GM19438 (cell line): ENCODE measurements around the gene OPN5.

Source experiments
- ATAC-seq: cut with Tn5 transposase; IDR thresholded peaks from one replicate; pipeline ENCODE4 v1.9.1; 2021; ENCODE audit warnings: low read depth; ENCODE audit not compliant: unreplicated experiment

The OPN5 gene

GRCh38 chr6:47787620-47788497 lies 6.0 kb downstream of the OPN5 start:
- ATAC-seq = peak; percentile 95

DNA sequence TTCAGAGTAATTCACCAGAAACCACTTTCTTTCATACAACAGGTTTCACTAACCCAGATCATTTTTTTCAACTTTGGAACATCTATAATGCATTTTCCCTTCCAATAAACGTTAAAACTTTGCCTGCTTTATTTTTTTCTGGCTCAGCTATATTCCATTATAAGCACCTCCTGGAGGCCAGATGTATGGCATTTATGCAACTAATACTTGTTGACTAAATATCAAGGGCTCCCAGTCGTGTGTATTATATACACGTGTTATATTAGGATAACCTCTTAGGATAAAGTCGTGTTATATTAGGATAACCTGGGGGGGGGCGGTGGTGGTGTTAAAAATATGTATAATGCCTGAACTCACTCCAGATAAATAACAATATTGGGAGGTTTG lies 6.7 kb downstream of the OPN5 start:
- no peak for ATAC-seq

DNA sequence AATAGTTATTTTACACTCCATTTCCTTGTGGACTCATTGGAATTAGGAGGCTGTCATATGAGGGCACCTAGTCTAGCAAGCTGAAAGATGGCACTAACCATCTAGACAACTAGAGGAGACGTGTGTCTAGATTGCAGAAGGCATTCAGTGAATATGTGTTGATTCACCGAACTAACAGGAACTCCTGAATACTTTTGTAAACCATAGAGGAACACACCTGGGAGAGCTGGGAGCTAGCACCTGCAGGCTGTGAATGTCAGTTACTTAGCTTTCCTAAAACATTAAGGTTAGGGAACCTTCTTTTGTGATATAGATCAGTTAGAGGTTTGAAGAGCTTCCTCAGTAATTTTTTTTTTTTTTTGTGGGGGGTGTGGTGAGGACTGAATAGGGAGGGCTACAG lies 7.7 kb downstream of the OPN5 start:
- ATAC-seq = no peak

DNA sequence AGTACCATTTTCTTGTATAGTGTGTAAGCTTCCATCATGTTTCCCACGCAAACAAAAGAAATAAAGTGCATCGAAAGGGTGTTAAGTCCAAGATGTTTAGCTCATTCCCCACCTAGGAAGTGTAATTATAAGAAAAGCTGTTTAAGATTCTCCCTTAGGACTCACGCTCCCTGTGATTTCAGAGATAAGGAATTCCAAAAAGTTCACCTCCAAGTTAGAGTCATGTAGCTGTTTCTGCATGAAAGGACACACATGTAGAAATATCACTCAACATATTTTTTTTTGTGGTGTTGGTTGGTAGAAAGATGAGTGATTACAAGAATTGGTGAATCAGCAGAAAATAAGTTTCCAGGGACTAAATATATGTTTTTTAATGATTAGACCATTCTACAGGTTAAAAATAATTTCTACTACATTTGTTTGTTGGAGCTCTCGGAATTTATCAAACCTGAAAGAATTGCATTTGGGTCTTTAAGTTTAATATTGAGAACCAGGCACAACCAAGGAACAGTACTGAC lies 10.4 kb downstream of the OPN5 start:
- no peak for ATAC-seq

DNA sequence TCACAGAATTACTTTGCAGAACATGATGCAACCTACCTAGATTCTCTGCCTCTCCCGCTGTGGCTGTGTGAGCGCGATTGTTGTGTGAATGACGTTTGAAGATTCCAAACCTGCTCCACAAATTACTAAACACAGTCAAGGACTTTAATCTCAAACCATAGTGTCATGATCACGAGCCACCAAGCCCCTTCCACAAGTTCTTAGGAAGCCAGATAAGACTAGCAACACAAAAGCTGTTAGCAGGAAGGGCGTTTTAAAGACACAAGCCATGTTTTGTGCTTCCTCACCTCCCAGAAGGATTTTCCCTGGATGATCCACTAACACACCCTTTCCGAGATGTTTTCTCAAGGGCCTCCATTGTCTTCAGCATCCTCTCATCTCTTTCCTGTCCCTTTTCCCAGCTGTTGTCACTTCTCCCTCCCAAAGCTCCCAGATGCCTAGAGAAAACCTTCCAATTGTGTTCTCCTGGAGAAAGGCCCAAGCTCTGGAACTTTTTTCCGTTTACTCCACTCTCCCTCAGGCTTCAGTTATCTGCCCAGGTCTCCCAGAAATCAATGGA lies 12.8 kb downstream of the OPN5 start:
- ATAC-seq = no peak

DNA sequence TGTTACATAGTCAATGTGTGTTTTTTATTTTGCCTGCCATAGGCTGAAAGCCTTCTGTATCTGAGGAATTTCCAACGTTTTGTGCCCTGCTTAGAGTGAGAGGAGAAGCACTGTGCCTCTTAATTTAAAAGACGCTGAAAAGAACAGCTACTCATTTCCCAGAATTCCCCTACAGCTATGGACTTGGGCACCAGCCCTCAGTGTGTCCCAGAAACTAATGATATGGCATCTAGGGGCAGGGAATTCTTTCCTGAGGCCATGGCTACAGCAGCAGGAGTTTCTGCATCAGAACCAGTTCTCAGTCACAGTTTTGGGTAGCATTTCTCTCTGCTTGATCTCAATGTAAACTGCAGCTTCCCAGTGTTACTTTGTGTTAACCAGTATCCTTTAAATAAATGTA lies 20.2 kb downstream of the OPN5 start:
- no peak for ATAC-seq

DNA sequence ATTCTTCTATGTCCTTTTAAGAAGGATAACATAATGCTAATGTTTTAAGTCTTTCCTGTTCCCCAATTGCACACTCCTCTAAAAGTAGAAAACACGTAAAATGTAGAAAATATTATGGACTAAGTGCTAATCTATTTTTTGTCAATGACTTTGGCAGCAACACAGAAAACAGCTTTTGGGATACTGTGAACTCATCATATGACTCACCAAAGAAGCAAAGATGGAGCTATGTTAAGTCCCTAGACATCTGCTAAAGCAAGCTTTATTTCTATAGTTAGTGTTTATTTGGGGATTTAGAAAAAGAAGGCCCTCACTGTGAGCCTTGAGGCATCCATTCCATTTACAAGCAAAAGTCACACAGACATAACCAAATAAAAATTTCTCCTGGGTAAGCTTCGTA lies 23.0 kb downstream of the OPN5 start:
- no peak for ATAC-seq

DNA sequence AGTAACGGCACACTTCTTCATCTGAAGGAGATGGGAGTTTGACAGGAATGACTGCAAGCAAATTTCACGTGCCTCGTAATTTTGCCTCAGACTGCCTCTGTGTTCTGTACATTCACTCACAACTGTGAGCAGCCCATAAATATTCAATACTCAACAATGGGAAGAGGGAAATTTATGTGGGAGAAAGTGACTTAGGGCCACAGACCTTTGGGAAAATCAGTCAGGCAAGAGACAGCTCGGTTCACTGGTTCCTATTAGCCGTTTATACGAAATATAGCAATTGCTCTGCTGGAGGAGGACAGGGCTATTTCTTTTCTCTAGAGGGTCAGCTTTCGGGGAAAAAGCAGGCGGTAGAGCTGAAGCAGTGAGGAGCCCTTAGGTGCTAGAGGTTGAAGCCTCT lies 28.0 kb downstream of the OPN5 start:
- ATAC-seq = no peak

GRCh38 chr6:47810885-47811284 lies 29.1 kb downstream of the OPN5 start:
- no peak for ATAC-seq

DNA sequence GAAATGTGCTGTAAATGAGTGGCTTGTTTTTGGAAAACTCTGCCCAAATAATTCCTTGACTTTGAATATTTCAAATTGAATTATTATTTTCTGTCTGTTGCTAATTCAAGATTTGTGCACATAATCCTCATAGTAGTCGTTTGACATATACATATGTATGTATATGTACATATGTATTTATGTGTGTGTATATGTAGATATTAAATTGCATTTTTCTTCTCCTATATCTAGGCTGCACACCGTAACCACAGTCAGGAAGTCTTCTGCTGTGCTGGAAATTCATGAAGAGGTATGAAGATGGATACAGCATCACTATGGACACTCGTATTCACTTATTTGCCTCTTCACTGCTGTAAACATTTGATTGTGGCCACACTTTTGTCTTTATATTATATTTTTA lies 29.6 kb downstream of the OPN5 start:
- no peak for ATAC-seq

DNA sequence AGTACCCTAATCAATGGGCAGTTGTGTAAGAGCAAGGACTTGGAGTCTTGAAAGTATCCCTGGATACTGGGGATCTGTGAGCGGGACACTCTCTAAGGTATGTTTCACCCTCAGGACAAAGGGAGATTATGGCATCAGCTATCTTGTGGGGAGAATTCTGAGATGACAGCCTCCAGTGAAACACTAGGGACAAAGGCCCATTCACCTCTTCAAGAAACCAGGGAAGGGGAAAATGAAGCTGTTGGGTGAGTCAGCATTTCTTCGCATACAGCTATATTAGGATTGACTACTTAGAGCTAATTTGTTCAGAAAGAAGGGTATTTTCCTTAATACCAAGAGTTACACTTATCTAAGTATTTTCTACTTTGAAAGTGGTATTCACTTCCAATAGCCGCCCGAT lies 35.9 kb downstream of the OPN5 start:
- ATAC-seq = no peak

- no peak for ATAC-seq
Measured at GRCh38 chr6:47819461-47819860, 37.6 kb downstream of the OPN5 start.

DNA sequence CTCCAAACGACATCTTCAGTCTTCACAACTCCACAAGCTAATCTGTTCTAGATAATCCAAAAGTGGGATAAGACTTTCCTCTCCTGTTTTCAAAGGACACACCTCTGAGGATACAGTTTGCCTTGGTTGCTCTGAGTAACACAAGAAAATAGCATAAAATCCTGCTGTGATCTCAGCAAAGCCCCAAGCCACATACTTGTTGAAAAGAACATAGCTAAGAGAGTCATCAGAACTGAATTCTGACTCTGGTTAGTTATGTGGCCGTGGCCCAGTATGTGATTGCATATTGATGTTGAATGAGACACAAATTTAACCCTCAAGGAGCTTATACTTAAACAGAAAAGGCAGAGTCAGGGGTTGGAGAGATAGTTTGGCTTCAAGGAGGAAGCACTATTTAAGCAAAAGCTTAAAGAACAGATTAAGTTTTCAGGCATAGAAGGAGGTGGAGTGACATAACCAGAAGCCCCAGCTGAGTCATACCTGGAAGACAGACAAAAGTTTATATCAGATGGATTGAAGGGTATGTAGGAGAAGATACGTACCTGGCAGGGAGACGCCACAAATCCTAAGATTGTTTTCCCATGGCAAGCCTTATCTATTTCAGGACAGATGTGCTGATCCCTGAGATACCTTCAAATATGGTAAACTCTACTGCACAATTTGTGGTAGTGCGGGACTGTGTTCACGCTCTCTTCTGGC lies 41.2 kb downstream of the OPN5 start:
- no peak for ATAC-seq

GRCh38 chr6:47832386-47833100 lies 50.7 kb downstream of the OPN5 start:
- ATAC-seq = no peak

DNA sequence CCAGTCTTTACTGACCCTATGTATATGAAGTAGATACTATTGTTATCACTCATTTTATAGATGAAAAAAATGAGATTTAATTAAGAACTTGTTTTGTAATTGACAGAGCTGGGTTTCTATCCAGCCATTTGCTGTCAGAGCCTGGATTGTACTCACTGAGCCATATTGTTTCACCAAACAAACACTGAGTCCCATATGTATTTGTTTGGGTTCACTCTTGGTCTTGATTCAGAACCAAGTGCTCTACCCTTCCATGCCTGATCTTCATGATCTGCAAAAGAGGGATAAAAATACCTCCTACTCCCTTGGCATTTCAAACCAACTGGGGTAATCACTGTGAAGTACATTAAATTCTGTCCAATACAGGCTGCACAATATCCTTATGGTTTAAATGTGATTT lies 52.4 kb downstream of the OPN5 start:
- ATAC-seq = no peak

- no peak for ATAC-seq
Measured at GRCh38 chr6:47836046-47836445, 54.2 kb downstream of the OPN5 start.

DNA sequence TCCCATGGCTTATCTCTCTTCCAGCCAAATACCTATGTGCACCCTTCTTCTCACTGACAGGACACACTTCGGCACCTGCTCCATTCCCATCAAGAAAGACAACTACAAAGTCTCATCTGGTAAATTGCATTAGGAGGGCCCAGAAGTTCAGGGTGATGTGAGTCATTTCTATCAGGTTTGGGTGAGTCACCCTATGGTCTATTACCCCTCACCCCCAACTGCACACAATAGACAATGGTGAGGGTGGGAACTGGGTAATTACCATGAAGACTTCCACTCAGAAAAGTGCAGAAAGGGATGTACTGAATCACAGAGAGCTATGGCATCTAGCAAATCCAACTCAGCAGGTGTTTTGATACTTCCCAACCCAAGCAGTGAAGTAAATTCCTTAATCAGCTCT lies 54.8 kb downstream of the OPN5 start:
- no peak for ATAC-seq

GRCh38 chr6:47839645-47840044 lies 57.8 kb downstream of the OPN5 start:
- ATAC-seq = no peak

DNA sequence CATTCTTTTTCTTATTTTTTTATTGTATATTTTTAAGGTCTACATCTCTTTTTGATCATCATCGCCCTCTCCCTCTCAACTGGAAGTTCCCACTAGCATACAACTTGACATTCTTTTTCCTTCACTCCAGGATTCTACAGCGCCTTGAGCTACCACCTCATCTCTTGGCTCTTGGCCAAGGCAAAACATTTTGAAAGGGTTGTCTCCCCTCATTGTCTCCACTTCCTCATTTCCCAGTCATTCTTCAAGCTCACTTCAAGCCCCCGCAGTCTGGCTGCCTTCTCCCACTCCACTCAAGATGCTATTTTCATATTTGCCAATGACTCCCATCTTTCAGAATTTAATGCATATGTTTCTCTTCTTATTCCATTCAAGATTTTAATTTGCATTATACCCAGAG lies 63.0 kb downstream of the OPN5 start:
- ATAC-seq = no peak

GRCh38 chr6:47846752-47847151 lies 64.9 kb downstream of the OPN5 start:
- ATAC-seq = no peak

- no peak for ATAC-seq
Measured at GRCh38 chr6:47851091-47851490, 69.3 kb downstream of the OPN5 start.
